Activated CD4-positive, CD25-positive, alpha-beta regulatory T cell treated with anti-CD3 and anti-CD28 coated beads, Interleukin-2, amount 50 U/mL, for 24 hours (primary cell): ENCODE results near the gene FAM53B.
A peak's percentile ranks its signal among the peaks of the same experiment; 100 is the strongest.

Experiments used
- ATAC-seq, 2 donors: fragments of 150-1000 bp; cut with Tn5 transposase; one replicate each; pipeline ENCODE4 v1.10.0; 2021; ENCODE audit warnings: mild to moderate bottlenecking in 1 of 2, moderate library complexity in 1 of 2

Gene FAM53B

DNA sequence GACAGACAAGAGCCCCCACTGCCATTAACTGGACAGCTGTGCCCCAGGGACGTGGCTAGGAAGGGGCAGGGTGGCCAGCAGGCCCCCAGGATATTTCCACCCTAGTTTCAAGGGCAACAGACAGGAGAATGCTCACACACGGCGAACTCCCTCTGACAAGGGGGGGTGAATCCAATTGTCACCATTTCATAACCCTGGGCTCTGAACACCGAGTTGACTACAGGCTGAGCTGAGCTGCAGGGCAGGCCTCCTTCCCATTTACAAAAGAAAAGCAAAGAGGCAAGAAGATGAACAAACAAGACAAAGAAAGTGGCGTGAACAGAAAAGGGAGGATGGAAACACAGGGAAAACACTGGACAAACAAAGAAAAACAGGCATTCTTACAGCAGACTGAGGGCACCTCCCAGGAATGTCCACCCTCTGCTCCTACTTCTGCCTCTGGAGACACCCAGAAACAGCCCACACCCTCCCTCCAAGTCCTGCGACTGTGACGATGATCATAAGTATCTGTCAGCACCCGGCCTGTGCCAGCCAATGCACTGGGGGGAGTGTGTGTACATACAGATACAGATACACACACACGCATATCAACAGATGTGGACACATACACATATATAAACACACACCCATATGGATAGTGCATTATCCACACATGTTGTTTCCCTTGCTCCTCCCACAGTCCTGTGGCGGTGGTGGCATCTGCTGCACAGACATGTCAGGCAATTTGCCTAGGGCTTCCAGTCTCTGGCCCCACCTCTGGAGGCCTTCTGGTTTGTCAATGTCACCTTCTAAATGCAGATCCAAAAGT lies 66.2 kb downstream of the FAM53B start:
- ATAC-seq, result no peak

DNA sequence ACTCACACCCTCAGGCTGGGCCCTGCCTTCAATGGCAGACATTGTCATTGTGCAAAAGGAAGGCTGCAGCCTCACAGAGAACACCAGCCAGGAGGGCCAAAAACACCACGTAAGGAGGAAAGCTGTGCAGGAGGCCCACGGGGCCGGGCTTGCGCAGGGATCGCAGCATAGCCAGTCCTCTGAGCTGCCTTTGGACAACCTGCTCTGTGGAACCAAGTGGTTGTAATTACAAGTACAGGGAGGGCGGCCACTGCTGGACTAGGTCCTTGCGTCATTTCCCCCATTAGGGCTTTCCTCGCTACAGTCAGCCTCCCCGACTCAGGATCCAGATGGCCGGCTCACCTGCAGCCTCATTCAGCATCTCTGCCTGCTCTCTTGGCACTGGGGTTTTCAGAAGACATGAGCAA lies 66.9 kb downstream of the FAM53B start:
- ATAC-seq, result no peak

DNA sequence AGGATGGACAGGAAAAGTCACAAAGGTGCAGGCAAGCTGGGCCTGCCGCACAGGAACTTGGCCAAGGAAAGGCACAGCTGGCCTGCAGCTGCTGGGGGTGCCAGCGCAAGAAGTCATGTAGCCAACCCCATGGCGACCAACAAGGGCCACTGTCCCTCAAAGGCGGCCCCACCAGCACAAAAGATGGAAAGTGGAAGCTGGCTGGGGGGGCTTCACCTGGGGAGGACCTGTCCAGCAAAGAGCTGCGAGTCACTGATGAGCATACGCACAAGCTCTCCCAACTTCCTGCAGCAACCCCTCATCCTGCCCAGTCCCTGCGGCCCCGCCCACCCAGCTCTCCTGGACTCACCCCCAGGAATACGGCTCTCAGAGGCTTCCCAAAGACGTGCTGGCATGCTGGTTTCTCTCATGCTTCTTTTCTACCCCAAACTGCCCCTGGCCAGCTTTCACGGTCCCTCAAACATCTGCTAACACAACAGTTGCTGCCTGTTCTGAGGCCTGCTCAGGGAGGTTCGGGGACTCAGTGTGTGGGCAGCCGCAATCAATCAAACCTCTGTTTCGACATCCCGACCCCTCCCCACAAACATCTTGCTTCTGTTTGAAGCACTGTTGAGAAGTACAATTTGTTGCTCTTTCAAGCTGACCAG lies 67.6 kb downstream of the FAM53B start:
- no peak for ATAC-seq

DNA sequence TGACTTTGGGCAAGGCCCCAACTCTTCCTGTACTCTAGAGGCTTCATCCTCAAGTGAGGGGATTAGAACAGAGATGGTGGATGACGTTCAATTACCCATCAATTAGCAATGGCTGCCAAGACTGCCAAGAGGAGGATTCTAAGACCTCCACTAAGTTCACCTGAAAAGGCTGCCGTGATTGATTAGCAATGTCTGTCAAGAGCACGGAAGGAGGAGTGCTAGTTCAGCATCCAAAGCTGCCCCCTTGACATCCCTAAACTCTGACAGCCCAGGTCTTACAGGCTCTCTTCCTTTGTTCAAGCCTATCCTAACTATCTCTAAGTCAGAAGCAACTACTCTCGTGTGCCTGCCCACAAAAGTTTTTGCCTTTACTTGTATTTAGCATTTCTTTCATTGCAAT lies 68.4 kb downstream of the FAM53B start:
- ATAC-seq, result no peak

DNA sequence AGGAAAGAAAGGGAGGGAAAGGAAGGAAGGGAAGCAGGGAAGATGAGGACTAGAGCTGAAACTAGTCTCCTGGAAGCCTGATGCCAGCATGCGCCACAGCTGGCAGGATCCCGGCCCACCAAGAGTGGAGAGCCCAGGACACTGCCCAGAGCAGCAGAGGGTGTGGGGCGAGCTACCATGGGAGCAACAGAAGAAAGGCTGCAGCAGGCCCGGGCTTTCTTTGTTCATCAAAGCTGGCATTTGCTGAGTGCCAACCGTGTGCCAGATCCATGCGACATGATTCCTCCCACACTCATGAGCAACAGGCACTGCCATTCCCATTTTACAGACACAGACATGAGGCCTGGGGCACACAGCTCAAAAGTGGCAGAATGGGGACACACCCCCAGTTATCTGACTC lies 68.9 kb downstream of the FAM53B start:
- no peak for ATAC-seq

DNA sequence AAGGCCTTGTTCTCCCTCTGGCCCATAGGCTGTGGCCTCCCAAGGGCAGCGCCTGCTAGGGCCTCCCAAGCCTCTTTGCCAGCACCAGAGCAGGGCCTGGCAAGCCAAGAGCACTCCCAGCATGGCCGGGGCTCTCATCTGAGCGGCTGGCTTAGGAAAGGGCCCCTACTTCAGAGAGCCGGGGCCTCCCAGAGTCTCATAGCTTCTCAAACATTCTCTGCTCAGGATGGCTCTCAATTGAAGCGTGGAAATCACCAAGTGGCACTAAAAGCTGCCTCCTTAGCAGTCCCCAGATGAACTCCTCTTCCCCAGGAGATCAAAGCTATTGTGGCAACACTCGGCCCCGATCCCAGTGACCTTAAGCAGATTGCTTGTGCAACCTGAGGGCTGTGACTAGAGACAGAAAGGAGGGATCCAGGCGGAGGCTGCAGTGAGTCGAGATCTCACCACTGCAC lies 69.4 kb downstream of the FAM53B start:
- no peak for ATAC-seq

DNA sequence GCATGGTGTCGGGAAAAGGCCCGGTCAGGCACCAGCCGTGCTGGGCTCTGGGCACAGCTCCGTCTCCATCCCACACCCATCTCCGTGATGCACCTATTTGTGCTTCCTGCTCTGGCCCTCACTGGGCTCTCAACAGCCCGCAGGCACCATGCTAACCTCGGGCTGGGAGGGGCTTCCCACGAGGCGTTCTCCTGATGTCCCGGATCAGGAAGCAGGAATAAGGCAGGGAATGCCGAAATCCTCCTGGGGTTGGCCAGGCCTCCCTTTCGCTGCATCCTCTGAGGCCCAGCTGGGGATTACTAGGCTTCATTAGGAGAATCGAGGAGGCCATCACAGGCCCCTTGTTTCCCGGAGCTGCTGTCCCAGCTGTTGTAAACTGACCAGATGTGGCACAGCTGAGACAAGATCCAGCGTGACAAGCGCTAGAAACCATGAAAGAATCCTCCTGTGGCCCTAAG lies 72.0 kb downstream of the FAM53B start:
- no peak for ATAC-seq

DNA sequence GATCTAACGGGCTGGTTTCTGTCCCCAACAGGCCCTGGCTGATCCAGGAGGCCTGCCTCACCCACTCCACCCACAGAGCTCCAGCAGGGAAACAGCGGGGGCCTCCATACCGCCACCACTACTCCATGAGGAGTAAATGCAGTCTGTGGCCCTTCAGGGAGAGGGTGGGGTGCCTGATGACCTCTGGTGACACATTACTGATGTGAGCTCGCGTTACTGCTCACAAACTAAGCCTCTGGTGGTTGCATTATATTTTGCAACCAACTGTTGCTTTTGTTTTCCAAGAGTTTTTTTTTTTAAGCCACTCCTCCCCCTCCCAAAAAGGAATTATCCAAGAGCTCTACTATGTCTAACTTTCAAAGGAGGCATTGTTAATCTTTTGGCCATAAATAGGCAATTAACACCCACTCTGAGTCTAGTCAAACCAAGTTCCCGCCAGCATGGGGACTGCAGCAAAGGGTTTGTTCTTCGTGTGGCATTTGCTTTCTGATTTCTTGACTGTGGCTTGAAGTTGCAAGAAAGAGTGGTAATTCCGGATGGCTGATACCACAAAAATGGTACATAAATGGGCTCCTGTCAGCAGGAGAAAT lies 72.6 kb downstream of the FAM53B start:
- peak in 1 of 2 donors; percentile 57 for ATAC-seq

DNA sequence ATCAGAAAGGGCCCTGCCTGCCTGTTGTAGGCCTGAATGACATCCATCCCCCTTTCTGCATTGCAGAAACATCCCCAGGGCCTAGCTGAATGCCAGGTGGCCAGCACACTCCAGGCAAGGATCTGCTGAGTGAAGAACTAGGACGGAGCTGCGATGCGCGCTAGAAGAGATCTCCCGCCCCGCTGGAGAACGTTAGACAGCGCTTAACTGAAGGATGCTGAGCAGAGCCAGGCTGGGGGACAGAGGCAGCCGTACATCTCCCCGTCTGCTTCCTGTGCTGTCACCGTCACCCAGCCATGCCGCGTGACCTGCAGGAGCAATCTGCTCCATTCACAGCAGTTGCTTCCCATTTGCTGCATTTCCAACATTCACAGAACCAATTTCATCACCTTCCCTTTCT lies 73.3 kb downstream of the FAM53B start:
- no peak for ATAC-seq

DNA sequence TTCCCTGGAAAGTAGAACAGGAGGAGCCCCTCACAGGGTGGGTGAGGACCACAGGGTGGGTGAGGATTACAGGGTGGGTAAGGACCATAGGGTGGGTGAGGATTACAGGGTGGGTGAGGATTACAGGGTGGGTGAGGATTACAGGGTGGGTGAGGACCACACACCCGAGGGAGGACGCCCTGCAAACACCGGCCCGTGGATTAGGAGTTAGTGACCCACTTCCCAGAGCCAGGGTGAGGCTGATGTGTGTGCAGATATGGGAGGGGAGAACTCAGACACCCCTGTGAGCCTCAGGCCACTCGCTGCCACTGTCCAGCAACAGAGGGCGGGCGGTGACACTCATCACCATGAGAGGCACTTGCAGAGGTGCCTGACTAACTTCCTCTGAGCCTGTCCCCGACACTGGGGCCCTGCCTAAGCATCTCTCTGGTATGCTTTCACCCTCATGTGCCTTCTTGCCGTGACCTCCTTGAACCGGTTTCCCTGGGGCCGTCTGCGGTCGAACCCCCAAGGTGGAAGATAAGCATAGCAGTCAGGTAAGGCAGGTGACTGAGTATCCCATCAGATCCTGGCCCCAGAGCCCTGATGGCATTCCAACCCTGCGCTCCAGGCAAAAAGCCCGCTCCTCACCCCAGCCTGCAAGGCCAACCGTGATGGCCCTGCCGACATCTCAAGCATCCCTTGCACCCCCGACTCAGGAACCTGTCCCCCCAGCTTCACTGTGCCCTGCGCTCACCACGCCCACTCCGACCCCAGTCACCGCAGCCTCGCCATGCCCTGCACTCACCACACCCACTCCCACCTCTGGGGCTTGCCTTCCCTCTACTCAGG lies 74.1 kb downstream of the FAM53B start:
- no peak for ATAC-seq

DNA sequence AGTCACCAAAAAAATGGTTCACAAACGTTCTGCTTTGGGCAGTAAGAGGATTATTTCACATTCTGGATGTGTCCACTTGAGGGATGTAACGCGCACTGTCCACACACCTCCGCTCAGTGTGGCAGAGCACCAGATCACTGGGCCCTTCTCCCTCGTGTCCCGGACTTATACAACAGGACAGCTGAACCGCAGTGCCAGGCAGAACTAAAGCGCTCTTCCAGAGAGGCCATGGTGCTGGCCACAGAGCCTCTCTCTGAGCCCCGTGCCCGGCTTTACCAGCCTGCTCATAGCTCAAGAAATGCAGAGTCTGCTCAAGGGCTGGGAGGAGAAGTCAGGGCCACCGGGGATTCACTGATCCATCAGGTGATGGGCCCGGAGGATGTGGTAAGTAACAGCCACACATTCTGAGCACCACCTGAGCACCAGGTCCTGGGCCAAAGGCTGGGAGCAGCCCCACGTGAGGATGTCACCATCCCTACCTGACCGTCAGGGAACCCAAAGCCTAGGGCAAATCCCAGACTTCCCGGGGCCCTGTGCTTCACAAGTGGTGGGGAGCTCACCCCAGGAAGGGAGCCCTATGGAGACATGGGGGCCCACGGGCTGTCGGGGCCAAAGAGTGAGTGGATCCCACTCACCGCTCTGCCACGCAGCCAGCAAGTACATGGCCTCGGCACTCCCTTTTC lies 74.9 kb downstream of the FAM53B start:
- ATAC-seq, result no peak

DNA sequence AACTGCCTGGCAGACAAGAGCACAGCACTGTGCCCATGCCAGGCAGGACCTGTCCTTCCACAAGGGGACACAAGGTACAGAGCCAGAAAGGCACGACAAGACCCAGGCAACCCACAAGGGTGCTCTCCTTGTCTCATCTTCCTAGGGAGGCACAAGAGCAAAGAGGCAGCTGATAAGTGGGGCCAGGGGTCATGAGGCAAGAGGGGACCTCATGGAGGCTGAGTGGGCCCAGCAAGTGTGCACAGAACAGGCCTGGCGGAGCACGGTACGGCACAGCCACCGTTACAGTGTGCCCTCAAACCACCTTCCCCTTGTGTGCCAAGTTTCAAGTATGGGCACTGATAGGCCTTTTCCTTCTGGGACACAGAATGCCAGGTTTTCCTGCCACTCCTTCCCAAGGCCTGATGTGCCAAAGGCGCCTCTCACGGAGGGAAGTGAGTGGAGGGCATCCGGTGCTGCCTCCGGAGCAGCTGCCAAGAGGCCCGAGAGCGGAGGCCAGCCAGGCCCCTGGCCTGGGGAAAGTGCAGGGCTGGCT lies 75.6 kb downstream of the FAM53B start:
- no peak for ATAC-seq

DNA sequence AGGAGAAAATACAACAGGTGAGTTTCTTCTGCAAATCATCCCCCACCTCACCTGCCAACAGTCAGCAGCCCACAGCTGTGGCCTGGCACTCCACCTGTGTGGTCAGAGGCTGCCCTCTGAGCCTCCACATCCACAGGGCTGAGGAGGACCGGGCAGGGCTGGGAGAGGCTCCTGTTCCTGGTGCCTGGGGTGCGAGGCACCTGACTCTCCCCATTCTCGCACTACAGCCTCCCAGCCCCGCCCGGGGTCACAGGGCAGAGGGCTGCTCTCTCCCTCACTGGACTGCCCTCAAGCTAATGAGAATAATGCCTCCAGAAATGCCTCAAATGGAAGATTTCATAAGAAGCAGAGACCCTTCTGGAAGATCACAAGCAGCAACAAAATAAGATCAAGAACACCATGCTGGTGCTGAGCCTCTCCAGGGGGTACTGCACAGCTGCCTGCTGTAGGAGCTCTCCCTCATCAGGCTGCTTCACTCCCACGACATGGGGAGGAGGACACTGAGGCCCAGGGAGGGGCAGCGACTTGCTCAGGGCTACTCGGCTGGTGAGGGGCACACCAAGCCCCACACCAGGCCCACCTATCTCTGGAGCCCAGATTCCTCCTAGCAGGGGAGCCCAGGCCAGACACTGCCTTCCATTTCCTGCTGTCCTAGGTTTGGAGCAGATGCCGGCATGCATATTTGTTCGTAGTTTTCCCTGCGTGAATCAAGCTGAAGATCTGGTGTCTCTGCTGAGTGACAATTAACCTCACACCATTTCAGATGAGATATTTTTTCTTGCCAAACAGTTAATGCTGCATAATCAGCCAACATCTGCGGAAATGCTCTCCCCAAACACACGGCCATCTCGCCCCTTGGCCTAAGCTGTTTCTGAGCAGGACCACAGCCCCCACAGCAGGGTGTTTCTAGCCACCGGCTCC lies 76.5 kb downstream of the FAM53B start:
- ATAC-seq, result no peak

DNA sequence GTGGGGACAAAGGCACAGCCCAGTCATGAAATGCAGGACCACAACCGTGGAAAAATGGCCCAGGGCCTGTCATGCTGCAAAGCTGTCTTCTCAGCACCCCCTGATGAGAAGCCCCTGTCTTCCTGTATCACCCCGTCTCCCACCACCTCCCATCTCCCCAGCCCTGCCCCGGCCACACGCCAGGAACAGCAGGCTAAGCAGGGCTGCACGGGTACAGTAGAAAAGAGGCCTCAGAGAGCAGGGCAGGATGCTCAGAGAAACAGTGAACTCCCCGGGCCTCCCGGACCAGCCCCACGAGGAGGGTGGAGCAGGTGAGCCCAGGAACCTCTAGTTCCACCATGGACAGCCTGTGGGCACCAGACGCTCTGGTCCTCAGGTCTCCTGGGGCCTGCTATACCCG lies 77.7 kb downstream of the FAM53B start:
- no peak for ATAC-seq

DNA sequence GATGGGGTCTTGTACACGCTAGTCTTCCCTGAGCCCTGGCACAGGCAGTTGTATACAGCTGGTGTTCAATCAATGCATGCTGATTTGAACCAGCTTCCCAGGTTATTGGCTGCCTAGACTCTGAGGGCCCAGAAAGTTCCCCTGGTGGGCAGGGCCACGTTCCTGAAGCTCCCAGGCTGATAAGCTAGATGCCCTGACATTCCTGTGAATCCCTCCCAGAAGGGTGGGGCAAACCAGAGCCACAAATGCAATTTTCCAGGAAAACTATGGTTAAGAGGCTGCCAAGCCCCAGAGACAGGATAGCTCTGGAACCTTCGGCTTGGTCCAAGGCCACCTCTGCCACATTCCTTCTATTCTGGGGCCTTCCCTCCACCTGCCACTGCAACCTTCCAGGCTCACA lies 78.2 kb downstream of the FAM53B start:
- ATAC-seq, result no peak

DNA sequence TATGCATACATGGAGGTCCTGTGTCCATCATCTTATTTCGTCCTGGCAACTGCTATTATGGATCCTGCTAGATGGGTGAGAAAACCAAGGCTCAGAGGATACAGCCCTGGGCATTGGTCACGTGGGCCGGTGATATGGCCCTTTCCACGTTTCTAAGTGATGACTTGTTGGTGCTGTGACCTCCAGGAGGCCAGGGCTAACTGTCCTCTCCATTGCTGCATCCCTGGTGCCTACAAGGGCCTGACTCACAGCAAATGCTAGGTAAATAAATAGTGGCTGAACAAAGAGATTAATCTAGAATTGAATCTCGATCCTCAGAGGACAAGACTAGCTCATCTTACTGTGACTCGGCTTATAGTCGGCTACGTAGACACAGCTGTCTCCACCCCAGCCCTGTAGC lies 78.6 kb downstream of the FAM53B start:
- ATAC-seq, result no peak

DNA sequence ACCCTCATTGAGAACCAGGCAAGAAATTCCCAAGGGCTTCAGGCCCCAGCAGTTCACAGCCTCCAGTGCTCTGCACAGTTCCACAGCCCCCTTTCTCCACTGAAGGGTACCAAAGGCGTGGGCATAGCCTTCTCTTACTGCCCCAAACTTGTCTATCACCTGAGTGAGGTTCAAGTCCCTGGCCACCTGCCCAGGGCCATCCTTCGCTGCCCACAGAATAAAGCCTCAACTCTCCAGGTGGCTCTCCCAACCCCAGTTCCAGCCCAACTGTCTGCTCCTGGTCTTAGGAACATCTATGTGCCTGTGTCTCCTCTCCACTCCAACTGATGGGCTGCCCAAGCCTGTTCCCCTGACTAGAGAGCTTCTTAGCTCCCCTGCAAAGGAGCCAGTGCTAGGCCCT lies 79.1 kb downstream of the FAM53B start:
- no peak for ATAC-seq

DNA sequence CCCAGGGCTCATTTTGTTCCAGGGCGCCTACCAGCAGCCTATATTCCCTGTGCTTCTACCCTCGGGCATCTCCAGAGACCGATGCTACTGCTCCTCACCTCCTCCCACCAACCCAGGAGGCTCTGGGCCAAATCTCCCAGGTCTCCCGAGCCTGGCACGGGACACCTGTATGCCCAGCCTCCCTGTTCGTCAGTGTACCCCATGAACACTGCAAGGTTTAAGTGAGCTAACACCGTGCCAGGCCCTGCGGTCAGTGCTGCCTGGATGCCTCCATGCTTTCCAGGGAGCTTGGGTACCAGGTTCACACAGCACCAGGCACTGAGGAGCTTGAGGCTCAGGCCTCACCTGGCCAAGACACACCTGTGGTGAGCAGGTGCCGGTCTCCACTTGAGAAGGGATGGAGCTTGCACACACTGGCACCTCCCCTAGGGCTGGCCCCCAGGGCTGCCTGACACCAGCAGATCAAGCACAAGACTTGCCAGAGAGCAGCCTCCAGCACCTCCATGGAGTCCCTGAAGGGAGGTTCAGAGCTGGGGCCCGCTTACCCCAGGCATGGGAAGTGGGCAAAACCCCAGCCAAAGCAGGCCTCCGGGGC lies 80.3 kb downstream of the FAM53B start:
- no peak for ATAC-seq

DNA sequence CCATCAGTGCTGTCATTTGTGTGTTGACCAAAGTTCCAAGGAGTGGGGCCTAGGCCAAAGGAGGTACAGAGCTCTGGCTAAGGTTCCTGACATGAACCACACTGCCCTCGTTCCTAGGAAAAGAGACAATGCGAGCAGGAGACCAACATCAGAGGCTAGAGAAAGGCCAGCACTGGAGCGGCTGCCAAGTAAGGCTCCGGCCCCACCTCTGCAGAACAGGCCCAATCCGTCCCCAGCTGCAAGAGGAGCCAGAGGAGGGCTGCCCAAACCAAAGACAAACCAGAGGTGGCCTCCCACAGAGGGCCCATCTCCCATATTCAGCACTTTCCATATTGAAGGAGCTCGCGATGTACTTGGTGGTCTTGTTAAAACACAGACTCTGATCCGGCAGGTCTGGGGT lies 81.0 kb downstream of the FAM53B start:
- ATAC-seq, result no peak

DNA sequence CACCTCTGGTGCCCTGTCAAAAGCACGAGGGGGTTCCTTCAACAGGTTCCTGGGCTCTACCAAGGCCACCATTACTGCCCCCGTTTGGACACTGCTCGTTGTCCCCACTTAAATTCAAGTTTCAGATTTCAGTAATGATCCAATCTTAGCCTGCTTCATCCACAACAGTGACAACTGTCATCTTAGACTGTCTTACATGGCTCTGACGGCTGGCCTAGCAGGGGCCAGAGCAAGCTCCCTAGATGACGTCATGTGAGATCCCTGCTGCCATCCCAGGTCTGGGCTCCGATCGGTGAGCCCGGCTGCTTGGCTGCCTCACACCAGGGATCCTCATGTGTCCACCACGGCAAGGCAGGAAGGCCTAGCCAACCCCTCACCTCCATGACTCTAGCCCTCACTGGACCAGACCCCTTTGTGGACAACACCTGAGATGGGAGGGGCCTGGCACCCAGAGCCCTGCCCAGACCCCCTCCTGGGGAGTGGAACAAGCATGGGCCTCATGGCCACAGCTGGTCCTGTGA lies 82.5 kb downstream of the FAM53B start:
- ATAC-seq, result no peak
